IMR-90 (cell line): ENCODE measurements around the gene IGF1R. TPM values are rescaled to one million over a fixed set of nuclear protein-coding genes. Genes with fewer than 3 reads are reported as not detected.

Experiments used
- ATAC-seq: fragments of 200-7000 bp; cut with Tn5 transposase; 2 replicates; pipeline ENCODE4 v1.9.1; 2020; ENCODE audit warnings: low read depth, mild to moderate bottlenecking, moderate library complexity
- BruUV-seq: library from RNA; stranded (reverse); fragments of 400-500 nt; replicated peaks from 2 replicates; lab custom pipeline; 2021; lab: Mats Ljungman, UMichigan
- CTCF ChIA-PET: fragments of 300-600 bp; formaldehyde crosslinking; extraction: SDS; loops from one replicate; lab custom pipeline; 2021; ENCODE audit warnings: antibody characterized with exemption; lab: Yijun Ruan, JAX
- POLR2A ChIA-PET: fragments of 300-600 bp; sonication (Branson Sonifier 250); formaldehyde crosslinking; loops from one replicate; lab custom pipeline; 2022; ENCODE audit warnings: antibody characterized with exemption; ENCODE audit not compliant: unreplicated experiment; lab: Charles Lee
- DNase-seq: peaks from one replicate; pipeline ENCODE4 v3.0.0; 2013
- H2AFZ ChIP-seq: replicated peaks from 2 replicates; pipeline ENCODE3; 2013; ENCODE audit warnings: low read length, mild to moderate bottlenecking; ENCODE audit not compliant: poor library complexity
- H2AK5ac ChIP-seq: 2 replicates; pipeline ENCODE4 v1.6.1; 2013; ENCODE audit warnings: low read depth, low read length, inconsistent platforms
- H2AK9ac ChIP-seq: replicated peaks from 2 replicates; pipeline ENCODE3; 2013; ENCODE audit warnings: mild to moderate bottlenecking, low read depth, low read length, moderate library complexity; ENCODE audit not compliant: poor library complexity
- H2BK120ac ChIP-seq: 2 replicates; pipeline ENCODE4 v1.6.1; 2013; ENCODE audit warnings: low read depth, low read length, inconsistent platforms
- H2BK15ac ChIP-seq: 3 replicates; pipeline ENCODE4 v1.6.1; 2013; ENCODE audit warnings: low read depth, low read length, inconsistent platforms
- H2BK20ac ChIP-seq: 2 replicates; pipeline ENCODE4 v1.6.1; 2013; ENCODE audit warnings: low read depth, mild to moderate bottlenecking, inconsistent platforms, low read length, moderate library complexity
- H2BK5ac ChIP-seq: 2 replicates; pipeline ENCODE4 v1.6.1; 2013; ENCODE audit warnings: mild to moderate bottlenecking, low read depth, low read length, inconsistent platforms; ENCODE audit not compliant: poor library complexity, severe bottlenecking
- H3K14ac ChIP-seq: replicated peaks from 2 replicates; pipeline ENCODE4 v1.6.1; 2013; ENCODE audit warnings: low read depth, low read length, inconsistent platforms
- H3K18ac ChIP-seq: 2 replicates; pipeline ENCODE4 v1.6.1; 2013; ENCODE audit warnings: low read depth, low read length, control low read depth
- H3K23ac ChIP-seq: 2 replicates; pipeline ENCODE4 v1.6.1; 2013; ENCODE audit warnings: low read depth, low read length, inconsistent platforms
- H3K27ac ChIP-seq: 2 replicates; pipeline ENCODE4 v1.5.1; 2013; ENCODE audit warnings: mild to moderate bottlenecking, control low read depth, low read length; ENCODE audit not compliant: insufficient read depth
- H3K27me3 ChIP-seq: 2 replicates; pipeline ENCODE4 v1.6.1; 2013; ENCODE audit warnings: low read length; ENCODE audit not compliant: control insufficient read depth, insufficient read depth
- H3K36me3 ChIP-seq: 2 replicates; pipeline ENCODE4 v1.6.1; 2013; ENCODE audit warnings: low read length, mixed read lengths; ENCODE audit not compliant: control insufficient read depth, insufficient read depth
- H3K4ac ChIP-seq: 2 replicates; pipeline ENCODE4 v1.6.1; 2013; ENCODE audit warnings: low read depth, low read length, inconsistent platforms
- H3K4me1 ChIP-seq: 2 replicates; pipeline ENCODE4 v1.6.1; 2013; ENCODE audit warnings: low read length, mixed read lengths; ENCODE audit not compliant: control insufficient read depth, insufficient read depth
- H3K4me2 ChIP-seq: 2 replicates; pipeline ENCODE4 v1.6.1; 2013; ENCODE audit warnings: low read depth, mild to moderate bottlenecking, control low read depth, low read length, moderate library complexity
- H3K4me3 ChIP-seq: 2 replicates; pipeline ENCODE4 v1.5.1; 2013; ENCODE audit warnings: low read depth, mild to moderate bottlenecking, control low read depth, low read length, moderate library complexity; ENCODE audit not compliant: insufficient read depth
- H3K56ac ChIP-seq: 2 replicates; pipeline ENCODE4 v1.6.1; 2013; ENCODE audit warnings: low read length, inconsistent platforms; ENCODE audit not compliant: insufficient read depth; ENCODE audit errors: extremely low read depth
- H3K79me1 ChIP-seq, 2 experiments: 2 replicates each; pipeline ENCODE4 v1.6.1; 2013; ENCODE audit warnings: low read length in 2 of 2, inconsistent platforms in 1 of 2, low read depth in 1 of 2
- H3K9ac ChIP-seq: 2 replicates; pipeline ENCODE4 v1.6.1; 2013; ENCODE audit warnings: low read depth, low read length, control low read depth
- H3K9me1 ChIP-seq: 2 replicates; pipeline ENCODE4 v1.6.1; 2013; ENCODE audit warnings: low read length, inconsistent platforms; ENCODE audit not compliant: insufficient read depth
- H3K9me3 ChIP-seq: 2 replicates; pipeline ENCODE4 v1.6.1; 2013; ENCODE audit warnings: low read length; ENCODE audit not compliant: control insufficient read depth, insufficient read depth
- H4K20me1 ChIP-seq: 2 replicates; pipeline ENCODE4 v1.6.1; 2013; ENCODE audit warnings: low read length, inconsistent platforms; ENCODE audit not compliant: insufficient read depth
- H4K5ac ChIP-seq: 2 replicates; pipeline ENCODE4 v1.6.1; 2013; ENCODE audit warnings: mild to moderate bottlenecking, low read depth, low read length, control low read depth
- H4K8ac ChIP-seq, 2 experiments: 2 replicates each; pipeline ENCODE4 v1.6.1; 2013; ENCODE audit warnings: low read depth in 2 of 2, low read length in 2 of 2, control low read depth in 1 of 2, inconsistent platforms in 1 of 2
- H4K91ac ChIP-seq: 2 replicates; pipeline ENCODE4 v1.6.1; 2013; ENCODE audit warnings: low read depth, low read length, inconsistent platforms; ENCODE audit not compliant: insufficient read depth
- BHLHE40 ChIP-seq: fragments of 150-350 bp; IDR thresholded peaks from 2 replicates; pipeline ENCODE4 v1.6.1; 2016; ENCODE audit warnings: mild to moderate bottlenecking, low read depth, low read length
- CEBPB ChIP-seq: IDR thresholded peaks from 2 replicates; pipeline ENCODE4 v1.6.1; 2012; ENCODE audit warnings: low read depth, low read length, improper control_type of control experiment
- CHD1 ChIP-seq: IDR thresholded peaks from 2 replicates; pipeline ENCODE4 v1.6.1; 2012; ENCODE audit warnings: low read depth, low read length, improper control_type of control experiment
- FOS ChIP-seq: fragments of 150-350 bp; IDR thresholded peaks from 2 replicates; pipeline ENCODE4 v1.6.1; 2016; ENCODE audit warnings: low read depth, low read length
- MAFK ChIP-seq: IDR thresholded peaks from 2 replicates; pipeline ENCODE4 v1.6.1; 2012; ENCODE audit warnings: low read depth, low read length, improper control_type of control experiment
- MAZ ChIP-seq: IDR thresholded peaks from 2 replicates; pipeline ENCODE4 v1.6.1; 2012; ENCODE audit warnings: low read depth, mild to moderate bottlenecking, low read length, improper control_type of control experiment, moderate library complexity, borderline replicate concordance
- MXI1 ChIP-seq: IDR thresholded peaks from 2 replicates; pipeline ENCODE4 v1.6.1; 2012; ENCODE audit warnings: low read depth, mild to moderate bottlenecking, low read length, moderate library complexity, borderline replicate concordance
- NFE2L2 ChIP-seq: fragments of 150-350 bp; IDR thresholded peaks from 2 replicates; pipeline ENCODE4 v1.6.1; 2016; ENCODE audit warnings: low read depth, mild to moderate bottlenecking, low read length
- POLR2A ChIP-seq: IDR thresholded peaks from 2 replicates; pipeline ENCODE4 v1.6.1; 2012; ENCODE audit warnings: mild to moderate bottlenecking, low read depth, low read length
- RAD21 ChIP-seq: IDR thresholded peaks from 2 replicates; pipeline ENCODE4 v1.6.1; 2012; ENCODE audit warnings: low read length, improper control_type of control experiment
- RCOR1 ChIP-seq: IDR thresholded peaks from 2 replicates; pipeline ENCODE4 v1.6.1; 2012; ENCODE audit warnings: mild to moderate bottlenecking, low read length, improper control_type of control experiment; ENCODE audit not compliant: insufficient replicate concordance
- RFX5 ChIP-seq: IDR thresholded peaks from 2 replicates; pipeline ENCODE4 v1.8.0; 2012; ENCODE audit warnings: low read depth, mild to moderate bottlenecking, low read length, moderate library complexity
- SMC3 ChIP-seq: fragments of 150-350 bp; IDR thresholded peaks from 2 replicates; pipeline ENCODE4 v1.6.1; 2016; ENCODE audit warnings: low read depth, mild to moderate bottlenecking, antibody characterized with exemption, low read length, moderate library complexity
- WGBS, 2 experiments: methylation state at CpG; one replicate each; pipeline versions ENCODE4 v1.1.5 to v1.1.7; 2013; ENCODE audit warnings: missing lambda C conversion rate in 2 of 2; ENCODE audit not compliant: insufficient read length in 1 of 2; ENCODE audit errors: extremely low coverage in 2 of 2; 5-methylcytosine and 5-hydroxymethylcytosine counted together
- dilution Hi-C: fragments of 300-500 bp; cut with HindIII; formaldehyde crosslinking; loops from one replicate; pipeline ENCODE4 v1.14.3; 2018; ENCODE audit warnings: low sequenced_read_pairs; ENCODE audit not compliant: unreplicated experiment
- in situ Hi-C: fragments of 300-500 bp; cut with MboI; formaldehyde crosslinking; loops from 3 replicates; pipeline ENCODE4 v1.14.3; 2019; ENCODE audit warnings: low sequenced_read_pairs, inconsistent platforms, mixed read lengths
- intact Hi-C: fragments of 100-400 bp; cut with micrococcal nuclease; formaldehyde crosslinking; loops from 2 replicates; pipeline ENCODE4 v1.10.0; 2022
- polyA plus RNA-seq, 3 experiments: library from polyadenylated mRNA; depleted of rRNA; stranded (reverse); fragments of >200 nt; gene quantifications; 2 replicates each; pipeline ENCODE4 v1.2.3, GENCODE V29; 2012; ENCODE audit warnings: low replicate concordance in 1 of 3
- total RNA-seq: library from RNA; depleted of rRNA; stranded (reverse); fragments of >200 nt; gene quantifications from 2 replicates; pipeline ENCODE4 v1.2.3, GENCODE V29; 2012
- TF ChIP-seq, protein P1 (sequence below): fragments of 150-350 bp; IDR thresholded peaks from 2 replicates; pipeline ENCODE4 v1.6.1; 2017; ENCODE audit warnings: mild to moderate bottlenecking, antibody characterized with exemption, low read length, low read depth
- TF ChIP-seq, protein P2 (sequence below): conservative IDR thresholded peaks from 2 replicates; pipeline ENCODE4 v1.5.1; 2012; ENCODE audit warnings: mild to moderate bottlenecking, low read depth, low read length, improper control_type of control experiment

Gene IGF1R
- total and polyA plus RNA-seq, 2 of the 4 experiments (the other 2 are of a cell fraction), result 24.0 to 24.9 TPM

GRCh38 chr15:98865397-98866339 lies 217.3 kb downstream of the IGF1R start:
- H2BK5ac ChIP-seq, result peak overlapping the region; percentile 84
- 48% methylated on average over 15 of the region's 50 CpGs; no CpG with 5 or more reads in 1 of the 2 experiments for WGBS, 2 experiments
- H2BK20ac ChIP-seq, result peak overlapping the region; percentile 86
- peak overlapping the region; percentile 80 for H2AFZ ChIP-seq
- peak overlapping the region; percentile 95 for H4K5ac ChIP-seq
- intact Hi-C loops (no loop called here), dilution Hi-C loops (no loop called here), in situ Hi-C loops (no loop called here)
- H3K9ac ChIP-seq, result peak overlapping the region; percentile 88
- DNase-seq (peak; percentile 68), ATAC-seq (peak; percentile 79)
- peak overlapping the region; percentile 93 to 95 for H4K8ac ChIP-seq
- BruUV-seq, result no TSS peak
- no peaks in the 10 kb centered on the region for H3K9me3 ChIP-seq
- H4K91ac ChIP-seq, result peak overlapping the region; percentile 99
- peak overlapping the region; percentile 71 for H3K56ac ChIP-seq
- H2BK120ac ChIP-seq, result peak overlapping the region; percentile 84
- H3K4ac ChIP-seq, result peak overlapping the region; percentile 95
- CTCF ChIA-PET, result interaction anchor here (0.9 kb wide), 2 partner anchors 9 to 210 kb away, joined by 4 read pairs; no protein-coding TSS in a partner anchor
- H2AK5ac ChIP-seq, result peak overlapping the region; percentile 90
- peak overlapping the region; percentile 93 for H3K18ac ChIP-seq
- peak overlapping the region; percentile 59 for H2AK9ac ChIP-seq
- H3K9me1 ChIP-seq, result peaks cover 16% of the 10 kb centered on the region
- peak overlapping the region; percentile 96 for H3K27ac ChIP-seq
- peak overlapping the region; percentile 49 for H3K4me3 ChIP-seq
- peaks cover 21 to 92% of the 10 kb centered on the region in 2 experiments for H3K79me1 ChIP-seq
- H3K27me3 ChIP-seq, result no peaks in the 10 kb centered on the region
- H3K4me1 ChIP-seq, result peaks cover 6% of the 10 kb centered on the region
- peak overlapping the region; percentile 92 for H3K4me2 ChIP-seq
- POLR2A ChIA-PET, result no interaction called here
- peak overlapping the region; percentile 83 for H3K14ac ChIP-seq
- no peaks in the 10 kb centered on the region for H3K36me3 ChIP-seq
- H4K20me1 ChIP-seq, result no peaks in the 10 kb centered on the region
- H3K23ac ChIP-seq, result peak overlapping the region; percentile 80
- H2BK15ac ChIP-seq, result peak overlapping the region; percentile 96
- TF ChIP-seq MAZ (peak; percentile 55; the same call in 1 of the 2 replicates), BHLHE40 (peak; percentile 65), SMC3 (no peak), MXI1 (peak; percentile 98), NFE2L2 (no peak), RFX5 (no peak), RAD21 (no peak), FOS (peak; percentile 19; the same call in 1 of the 2 replicates), MAFK (no peak), CEBPB (no peak), POLR2A (peak; percentile 49), CHD1 (no peak), RCOR1 (no peak)
- TF ChIP-seq, protein P1, sequence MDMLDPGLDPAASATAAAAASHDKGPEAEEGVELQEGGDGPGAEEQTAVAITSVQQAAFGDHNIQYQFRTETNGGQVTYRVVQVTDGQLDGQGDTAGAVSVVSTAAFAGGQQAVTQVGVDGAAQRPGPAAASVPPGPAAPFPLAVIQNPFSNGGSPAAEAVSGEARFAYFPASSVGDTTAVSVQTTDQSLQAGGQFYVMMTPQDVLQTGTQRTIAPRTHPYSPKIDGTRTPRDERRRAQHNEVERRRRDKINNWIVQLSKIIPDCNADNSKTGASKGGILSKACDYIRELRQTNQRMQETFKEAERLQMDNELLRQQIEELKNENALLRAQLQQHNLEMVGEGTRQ, result peak; percentile 99
- TF ChIP-seq, protein P2, sequence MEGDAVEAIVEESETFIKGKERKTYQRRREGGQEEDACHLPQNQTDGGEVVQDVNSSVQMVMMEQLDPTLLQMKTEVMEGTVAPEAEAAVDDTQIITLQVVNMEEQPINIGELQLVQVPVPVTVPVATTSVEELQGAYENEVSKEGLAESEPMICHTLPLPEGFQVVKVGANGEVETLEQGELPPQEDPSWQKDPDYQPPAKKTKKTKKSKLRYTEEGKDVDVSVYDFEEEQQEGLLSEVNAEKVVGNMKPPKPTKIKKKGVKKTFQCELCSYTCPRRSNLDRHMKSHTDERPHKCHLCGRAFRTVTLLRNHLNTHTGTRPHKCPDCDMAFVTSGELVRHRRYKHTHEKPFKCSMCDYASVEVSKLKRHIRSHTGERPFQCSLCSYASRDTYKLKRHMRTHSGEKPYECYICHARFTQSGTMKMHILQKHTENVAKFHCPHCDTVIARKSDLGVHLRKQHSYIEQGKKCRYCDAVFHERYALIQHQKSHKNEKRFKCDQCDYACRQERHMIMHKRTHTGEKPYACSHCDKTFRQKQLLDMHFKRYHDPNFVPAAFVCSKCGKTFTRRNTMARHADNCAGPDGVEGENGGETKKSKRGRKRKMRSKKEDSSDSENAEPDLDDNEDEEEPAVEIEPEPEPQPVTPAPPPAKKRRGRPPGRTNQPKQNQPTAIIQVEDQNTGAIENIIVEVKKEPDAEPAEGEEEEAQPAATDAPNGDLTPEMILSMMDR, result no peak
